SJCRH30 (cell line): ENCODE measurements around the gene PLCXD3. TPM values are rescaled to one million over a fixed set of nuclear protein-coding genes. Genes with fewer than 3 reads are reported as not detected.
"Not testable (repeated sequence)": the region's sequence is repeated elsewhere in the genome, so short reads cannot be mapped to it uniquely, and the experiment has no call there.

Source experiments
- DNase-seq, 2 experiments: peaks; one replicate each; pipeline ENCODE4 v3.0.0-alpha.2; 2015 to 2020
- H3K27ac ChIP-seq: fragments of 250-450 bp; sonication (Bioruptor Pico); 2 replicates; pipeline ENCODE4 v1.5.1; 2020; ENCODE audit warnings: mild to moderate bottlenecking, moderate library complexity
- H3K27me3 ChIP-seq: fragments of 250-450 bp; sonication (Bioruptor Pico); 2 replicates; pipeline ENCODE4 v1.5.1; 2020; ENCODE audit warnings: mild to moderate bottlenecking, moderate library complexity
- H3K36me3 ChIP-seq: fragments of 250-450 bp; sonication (Bioruptor Pico); 2 replicates; pipeline ENCODE4 v1.5.1; 2020; ENCODE audit warnings: mild to moderate bottlenecking, moderate library complexity
- H3K4me1 ChIP-seq: fragments of 250-450 bp; sonication (Bioruptor Pico); 2 replicates; pipeline ENCODE4 v1.5.1; 2020; ENCODE audit warnings: mild to moderate bottlenecking, moderate library complexity
- H3K4me3 ChIP-seq: fragments of 250-450 bp; sonication (Bioruptor Pico); 2 replicates; pipeline ENCODE4 v1.5.1; 2020; ENCODE audit warnings: mild to moderate bottlenecking, moderate library complexity
- H3K9me3 ChIP-seq: fragments of 250-450 bp; sonication (Bioruptor Pico); replicated peaks from 2 replicates; pipeline ENCODE4 v1.5.1; 2020; ENCODE audit warnings: mild to moderate bottlenecking, moderate library complexity
- total RNA-seq: library from RNA; depleted of rRNA; stranded (reverse); fragments of >200 nt; shearing (Covaris generic); gene quantifications from 2 replicates; pipeline ENCODE4 v1.2.3, GENCODE V29; 2014

The PLCXD3 gene
- total RNA-seq, 1 experiment from 2014 or later = not detected

GRCh38 chr5:41509399-41510175 lies 814 bp downstream of the PLCXD3 start:
- Histone ChIP-seq H3K27ac (no peak overlapping the region), H3K36me3 (no peaks in the 10 kb centered on the region), H3K4me1 (no peaks in the 10 kb centered on the region), H3K27me3 (no peaks in the 10 kb centered on the region), H3K9me3 (no peaks in the 10 kb centered on the region), H3K4me3 (no peak overlapping the region)
- no peak for DNase-seq

DNA sequence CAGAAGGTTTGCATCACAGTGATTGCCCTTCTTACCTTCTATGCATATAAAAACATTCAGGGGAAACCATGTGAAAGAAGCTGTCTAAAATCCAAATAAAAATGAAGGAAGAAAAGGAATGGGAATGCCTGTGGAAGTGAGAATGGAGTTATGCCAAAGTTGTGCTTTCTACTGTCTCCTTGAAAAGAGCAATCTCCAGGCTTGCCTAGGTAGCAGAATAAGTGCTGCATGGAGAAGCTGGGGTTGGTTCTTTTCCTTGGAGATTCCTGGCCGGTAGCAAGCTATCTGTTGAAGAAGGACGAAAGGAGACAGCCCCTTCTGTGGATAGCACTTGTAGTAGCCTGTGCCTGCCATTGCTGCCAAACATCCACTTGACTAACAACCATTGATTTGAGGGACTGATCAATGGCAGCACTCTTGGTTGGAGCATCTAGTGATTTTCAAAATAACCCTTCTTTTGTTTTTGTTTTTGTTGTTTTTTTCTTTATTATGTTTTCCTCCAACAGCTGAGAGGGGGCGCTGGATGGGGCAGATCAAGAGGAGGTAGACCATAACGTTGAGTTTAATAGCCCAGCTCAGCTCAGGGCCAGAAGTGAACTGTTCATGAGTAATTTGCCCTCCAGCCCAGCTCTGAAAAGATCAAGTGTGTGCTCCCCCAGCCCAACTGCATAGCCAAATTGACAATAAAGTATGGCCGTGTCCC lies 1.6 kb downstream of the PLCXD3 start:
- no peaks in the 10 kb centered on the region for H3K9me3 ChIP-seq
- H3K4me1 ChIP-seq = no peaks in the 10 kb centered on the region
- H3K4me3 ChIP-seq = no peak overlapping the region
- no peaks in the 10 kb centered on the region for H3K36me3 ChIP-seq
- no peaks in the 10 kb centered on the region for H3K27me3 ChIP-seq
- DNase-seq = no peak
- H3K27ac ChIP-seq = no peak overlapping the region

DNA sequence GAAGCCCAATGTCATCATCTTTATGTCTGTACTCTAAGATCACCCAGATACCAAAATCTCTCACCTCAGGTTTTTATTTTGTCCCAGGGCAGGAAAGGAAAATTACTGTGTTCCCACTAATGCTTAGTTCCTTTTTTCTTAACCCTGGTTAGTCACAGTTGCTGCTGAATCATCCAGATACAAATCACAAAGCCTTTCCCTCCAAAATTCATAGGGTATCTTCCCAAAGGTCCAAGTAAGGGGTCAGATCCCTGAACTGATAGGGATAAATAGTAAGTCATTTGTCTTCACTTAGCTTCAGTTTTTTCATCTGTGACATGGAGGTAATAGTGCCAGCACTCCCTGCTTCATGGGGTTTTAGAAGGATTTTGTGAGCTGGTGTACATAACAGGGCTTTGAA lies 2.2 kb downstream of the PLCXD3 start:
- Histone ChIP-seq H3K4me3 (no peak overlapping the region), H3K9me3 (no peaks in the 10 kb centered on the region), H3K27me3 (no peaks in the 10 kb centered on the region), H3K36me3 (no peaks in the 10 kb centered on the region), H3K27ac (no peak overlapping the region), H3K4me1 (no peaks in the 10 kb centered on the region)
- no peak for DNase-seq

GRCh38 chr5:41507501-41507900 lies 2.9 kb downstream of the PLCXD3 start:
- H3K9me3 ChIP-seq = no peaks in the 10 kb centered on the region
- no peak for DNase-seq
- no peak overlapping the region for H3K4me3 ChIP-seq
- H3K27ac ChIP-seq = no peak overlapping the region
- H3K36me3 ChIP-seq = no peaks in the 10 kb centered on the region
- H3K4me1 ChIP-seq = no peaks in the 10 kb centered on the region
- H3K27me3 ChIP-seq = no peaks in the 10 kb centered on the region

GRCh38 chr5:41503860-41504259 lies 6.5 kb downstream of the PLCXD3 start:
- no peaks in the 10 kb centered on the region for H3K36me3 ChIP-seq
- no peak overlapping the region for H3K4me3 ChIP-seq
- no peaks in the 10 kb centered on the region for H3K9me3 ChIP-seq
- no peak overlapping the region for H3K27ac ChIP-seq
- H3K27me3 ChIP-seq = no peaks in the 10 kb centered on the region
- H3K4me1 ChIP-seq = no peaks in the 10 kb centered on the region
- no peak for DNase-seq

DNA sequence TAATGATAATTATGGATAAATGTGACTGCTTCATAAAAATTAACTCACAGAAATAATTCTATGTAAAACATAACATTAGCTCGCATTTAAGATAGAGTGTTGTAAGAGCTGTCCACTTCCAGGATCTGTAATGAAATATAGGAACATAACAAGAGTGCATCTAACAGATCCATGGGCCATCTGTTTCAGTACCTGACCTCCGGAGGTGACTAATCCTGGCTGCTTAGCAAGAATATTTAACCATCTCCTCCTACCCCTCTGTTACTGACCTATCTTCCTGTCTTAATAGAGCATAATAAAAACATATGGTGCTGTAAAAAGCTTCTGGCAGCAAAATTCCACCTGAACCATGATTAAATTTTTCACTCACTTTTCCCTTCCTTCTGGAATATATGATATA lies 7.1 kb downstream of the PLCXD3 start:
- Histone ChIP-seq H3K36me3 (no peaks in the 10 kb centered on the region), H3K9me3 (no peaks in the 10 kb centered on the region), H3K27me3 (no peaks in the 10 kb centered on the region), H3K4me3 (no peak overlapping the region), H3K27ac (no peak overlapping the region), H3K4me1 (no peaks in the 10 kb centered on the region)
- no peak for DNase-seq

DNA sequence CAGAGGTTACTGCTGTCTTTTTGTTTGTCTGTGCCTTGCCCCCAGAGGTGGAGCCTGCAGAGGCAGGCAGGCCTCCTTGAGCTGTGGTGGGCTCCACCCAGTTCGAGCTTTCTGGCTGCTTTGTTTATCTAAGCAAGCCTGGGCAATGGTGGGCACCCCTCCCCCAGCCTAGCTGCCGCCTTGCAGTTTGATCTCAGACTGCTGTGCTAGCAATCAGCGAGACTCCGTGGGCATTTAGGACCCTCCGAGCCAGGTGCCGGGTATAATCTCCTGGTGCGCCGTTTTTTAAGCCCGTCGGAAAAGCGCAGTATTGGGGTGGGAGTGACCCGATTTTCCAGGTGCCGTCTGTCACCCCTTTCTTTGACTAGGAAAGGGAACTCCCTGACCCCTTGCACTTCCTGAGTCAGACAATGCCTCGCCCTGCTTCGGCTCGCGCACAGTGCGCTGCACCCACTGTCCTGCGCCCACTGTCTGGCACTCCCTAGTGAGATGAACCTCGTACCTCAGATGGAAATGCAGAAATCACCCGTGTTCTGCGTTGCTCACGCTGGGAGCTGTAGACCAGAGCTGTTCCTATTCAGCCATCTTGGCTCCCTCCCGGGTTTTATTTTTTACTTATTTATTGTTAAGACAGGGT lies 16.8 kb downstream of the PLCXD3 start:
- not testable (repeated sequence) for H3K36me3 ChIP-seq, H3K27me3 ChIP-seq, H3K4me3 ChIP-seq, H3K9me3 ChIP-seq, H3K4me1 ChIP-seq, H3K27ac ChIP-seq, DNase-seq

- Histone ChIP-seq H3K27ac (no peak overlapping the region), H3K27me3 (no peaks in the 10 kb centered on the region), H3K9me3 (no peaks in the 10 kb centered on the region), H3K36me3 (no peaks in the 10 kb centered on the region), H3K4me3 (no peak overlapping the region), H3K4me1 (no peaks in the 10 kb centered on the region)
- no peak for DNase-seq
Observed at GRCh38 chr5:41485533-41485932, 24.9 kb downstream of the PLCXD3 start.

GRCh38 chr5:41482715-41483114 lies 27.7 kb downstream of the PLCXD3 start:
- no peak for DNase-seq
- Histone ChIP-seq H3K4me3 (no peak overlapping the region), H3K27ac (no peak overlapping the region), H3K9me3 (no peaks in the 10 kb centered on the region), H3K4me1 (no peaks in the 10 kb centered on the region), H3K36me3 (no peaks in the 10 kb centered on the region), H3K27me3 (no peaks in the 10 kb centered on the region)

DNA sequence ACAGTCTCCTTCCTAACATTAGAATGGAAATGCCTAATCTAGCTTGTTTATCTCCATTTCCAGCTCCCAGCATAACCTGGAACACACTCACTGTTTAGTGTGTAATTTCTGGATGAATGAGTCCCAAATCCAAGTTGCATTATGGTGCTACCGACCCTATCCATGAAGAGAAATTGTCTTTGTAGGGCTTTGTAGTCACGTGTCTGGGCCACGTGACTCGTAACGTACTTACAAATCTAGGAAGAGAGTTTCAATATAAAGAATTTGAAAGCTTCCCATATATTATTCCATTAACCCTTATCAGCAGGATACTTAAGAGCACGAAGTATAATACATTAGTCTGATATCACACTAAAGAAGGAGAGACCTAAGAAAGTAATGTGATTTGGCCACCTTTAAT lies 28.2 kb downstream of the PLCXD3 start:
- H3K4me3 ChIP-seq = no peak overlapping the region
- no peak overlapping the region for H3K27ac ChIP-seq
- no peaks in the 10 kb centered on the region for H3K36me3 ChIP-seq

DNA sequence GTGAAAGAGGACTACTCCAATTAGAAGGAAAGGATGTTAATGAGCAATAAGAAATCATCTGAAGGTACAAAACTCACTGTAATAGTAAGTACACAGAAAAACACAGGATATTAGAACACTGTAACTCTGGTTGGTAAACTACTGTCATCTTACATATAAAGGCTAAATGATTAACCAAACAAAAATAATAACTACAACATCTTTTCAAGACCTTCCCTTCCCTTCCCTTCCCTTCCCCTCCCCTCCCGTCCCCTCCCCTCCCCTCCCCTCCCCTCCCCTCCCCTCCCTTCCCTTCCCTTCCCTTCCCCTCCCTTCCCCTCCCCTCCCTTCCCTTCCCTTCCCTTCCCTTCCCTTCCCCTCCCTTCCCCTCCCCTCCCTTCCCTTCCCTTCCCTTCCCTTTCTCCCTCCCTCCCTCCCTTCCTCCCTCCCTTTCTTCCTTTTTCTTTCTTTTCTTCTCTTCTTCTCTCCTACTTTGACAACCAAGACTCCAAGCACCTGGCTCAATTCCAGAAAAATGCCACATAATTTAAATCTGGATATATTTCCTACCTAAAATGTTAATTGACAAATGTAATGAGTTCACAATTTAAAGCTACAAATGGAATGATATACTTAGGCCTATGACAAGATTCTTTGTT lies 38.7 kb downstream of the PLCXD3 start:
- not testable (repeated sequence) for H3K27me3 ChIP-seq, H3K36me3 ChIP-seq, DNase-seq, H3K27ac ChIP-seq, H3K4me1 ChIP-seq, H3K9me3 ChIP-seq, H3K4me3 ChIP-seq

More for the DNA sequence above, 28.2 kb downstream of the PLCXD3 start:
- Histone ChIP-seq H3K4me1 (no peaks in the 10 kb centered on the region), H3K27me3 (no peaks in the 10 kb centered on the region), H3K9me3 (no peaks in the 10 kb centered on the region)
- peak in 1 of 2 experiments; percentile 13 for DNase-seq

DNA sequence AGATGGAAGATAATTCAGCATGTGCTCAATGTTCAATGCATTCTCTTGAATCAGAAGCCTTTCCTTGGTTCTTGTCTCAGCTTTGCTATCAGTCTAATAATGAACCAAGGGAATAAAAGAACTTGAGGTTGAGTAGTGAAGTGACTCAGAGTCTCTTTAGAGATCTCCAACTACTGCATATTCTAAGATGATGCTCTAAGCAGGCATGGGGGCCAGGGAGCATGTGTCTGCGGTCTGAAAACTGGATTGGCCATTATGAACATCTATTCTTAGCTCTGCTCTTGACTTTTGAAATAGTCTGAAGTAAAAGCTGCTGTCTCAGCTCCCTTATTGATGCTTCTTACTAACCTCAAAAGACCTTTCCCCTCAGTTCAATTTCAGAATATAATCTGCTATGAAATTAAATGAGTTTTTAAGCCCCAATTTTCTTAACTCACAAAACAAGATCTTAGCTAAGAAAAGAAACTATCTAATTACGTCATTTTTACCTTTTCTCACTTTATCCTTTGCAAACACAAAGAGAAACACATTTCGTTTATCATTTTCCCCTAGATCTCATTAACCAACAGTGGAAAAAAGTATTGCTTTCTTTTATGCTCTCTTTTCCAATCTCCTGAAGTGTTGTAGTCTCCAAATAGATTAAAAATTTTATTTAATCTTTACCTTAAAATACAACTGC lies 44.8 kb downstream of the PLCXD3 start:
- no peak overlapping the region for H3K27ac ChIP-seq
- DNase-seq = no peak
- no peaks in the 10 kb centered on the region for H3K9me3 ChIP-seq
- no peaks in the 10 kb centered on the region for H3K36me3 ChIP-seq
- H3K27me3 ChIP-seq = no peaks in the 10 kb centered on the region
- H3K4me1 ChIP-seq = no peaks in the 10 kb centered on the region
- H3K4me3 ChIP-seq = no peak overlapping the region

DNA sequence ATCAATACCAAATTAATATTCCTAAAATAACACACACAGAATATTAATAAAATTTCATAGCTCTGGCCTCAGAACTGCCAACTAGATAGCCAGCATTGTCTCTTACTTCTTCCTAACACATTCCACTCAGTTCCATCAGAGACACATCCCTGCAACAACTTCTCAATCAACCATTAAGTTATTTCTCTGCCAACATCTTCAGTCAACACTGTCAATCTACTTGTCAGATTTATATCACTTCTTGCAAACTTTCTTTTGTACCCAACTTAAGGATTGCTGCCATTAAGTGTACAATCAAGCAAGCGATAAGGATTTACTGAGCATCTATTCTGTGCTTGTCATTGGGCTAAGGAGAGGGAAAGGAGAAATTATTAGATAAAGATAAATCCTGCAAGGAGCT lies 50.8 kb downstream of the PLCXD3 start:
- no peaks in the 10 kb centered on the region for H3K36me3 ChIP-seq
- H3K4me3 ChIP-seq = no peak overlapping the region
- no peak for DNase-seq
- no peaks in the 10 kb centered on the region for H3K4me1 ChIP-seq
- no peaks in the 10 kb centered on the region; the same call in 1 of the 2 replicates for H3K27me3 ChIP-seq
- no peaks in the 10 kb centered on the region for H3K9me3 ChIP-seq
- H3K27ac ChIP-seq = no peak overlapping the region

GRCh38 chr5:41457094-41457493 lies 53.3 kb downstream of the PLCXD3 start:
- H3K4me1 ChIP-seq = no peaks in the 10 kb centered on the region
- no peaks in the 10 kb centered on the region for H3K36me3 ChIP-seq
- no peak overlapping the region for H3K4me3 ChIP-seq
- no peak for DNase-seq
- no peak overlapping the region for H3K27ac ChIP-seq
- no peaks in the 10 kb centered on the region; the same call in 1 of the 2 replicates for H3K27me3 ChIP-seq
- no peaks in the 10 kb centered on the region for H3K9me3 ChIP-seq
